OCI-LY1 (cell line): ENCODE data around the gene USP48.

Experiments
- H2AFZ ChIP-seq: fragments of 200-600 bp; sonication (generic), shearing (Covaris generic); 2 replicates; pipeline ENCODE4 v1.6.0; 2014; ENCODE audit warnings: antibody characterized with exemption, mild to moderate bottlenecking, low read length
- H3F3A ChIP-seq: fragments of 200-600 bp; sonication (generic), shearing (Covaris generic); 2 replicates; pipeline ENCODE4 v1.6.0; 2014; ENCODE audit warnings: mild to moderate bottlenecking, antibody characterized with exemption, low read length, moderate library complexity; ENCODE audit not compliant: insufficient read depth
- H3K27ac ChIP-seq: fragments of 200-600 bp; sonication (generic); 2 replicates; pipeline ENCODE4 v1.5.1; 2014; ENCODE audit warnings: low read length, mixed run types, mild to moderate bottlenecking, low read depth; ENCODE audit not compliant: poor library complexity, severe bottlenecking
- H3K27me3 ChIP-seq: fragments of 200-600 bp; sonication (generic); 2 replicates; pipeline ENCODE4 v1.6.0; 2014; ENCODE audit warnings: antibody characterized with exemption, mild to moderate bottlenecking, low read length, moderate library complexity; ENCODE audit not compliant: insufficient read depth
- H3K36me3 ChIP-seq: fragments of 200-600 bp; sonication (generic); 2 replicates; pipeline ENCODE4 v1.6.1; 2014; ENCODE audit warnings: mild to moderate bottlenecking, antibody characterized with exemption, low read length, moderate library complexity, mixed read lengths; ENCODE audit not compliant: insufficient read depth
- H3K4me1 ChIP-seq: fragments of 200-600 bp; sonication (generic); 2 replicates; pipeline ENCODE4 v1.5.1; 2014; ENCODE audit warnings: mild to moderate bottlenecking, low read length, moderate library complexity; ENCODE audit not compliant: insufficient read depth, severe bottlenecking
- H3K4me2 ChIP-seq: fragments of 200-600 bp; sonication (generic), shearing (Covaris generic); 2 replicates; pipeline ENCODE4 v1.6.1; 2014; ENCODE audit warnings: low read length
- H3K4me3 ChIP-seq: fragments of 200-600 bp; sonication (generic); 2 replicates; pipeline ENCODE4 v1.5.1; 2014; ENCODE audit warnings: low read length, low read depth, mild to moderate bottlenecking, mixed read lengths; ENCODE audit not compliant: poor library complexity, severe bottlenecking
- H3K79me2 ChIP-seq: fragments of 200-600 bp; shearing (Covaris generic); 2 replicates; pipeline ENCODE4 v1.6.1; 2016; ENCODE audit warnings: mixed run types, low read length, mixed read lengths; ENCODE audit not compliant: insufficient read depth
- H3K9ac ChIP-seq: fragments of 200-600 bp; sonication (generic), shearing (Covaris generic); 2 replicates; pipeline ENCODE4 v1.6.1; 2014; ENCODE audit warnings: mild to moderate bottlenecking, low read length, mixed read lengths
- H3K9me2 ChIP-seq: fragments of 200-600 bp; sonication (generic), shearing (Covaris generic); 2 replicates; pipeline ENCODE4 v1.6.1; 2014; ENCODE audit warnings: low read depth, mild to moderate bottlenecking, low read length, mixed read lengths
- H3K9me3 ChIP-seq: fragments of 200-600 bp; shearing (Covaris generic); 2 replicates; pipeline ENCODE4 v1.6.1; 2014; ENCODE audit warnings: low read length, mixed read lengths
- H4K20me1 ChIP-seq: fragments of 200-600 bp; sonication (generic), shearing (Covaris generic); 2 replicates; pipeline ENCODE4 v1.6.0; 2016; ENCODE audit warnings: mild to moderate bottlenecking, low read length; ENCODE audit not compliant: insufficient read depth
- EZH2 ChIP-seq: fragments of 200-600 bp; sonication (generic), shearing (Covaris generic); IDR thresholded peaks from 2 replicates; pipeline ENCODE4 v1.8.0; 2017; ENCODE audit warnings: borderline replicate concordance, mixed run types, mild to moderate bottlenecking, antibody characterized with exemption, low read length, moderate library complexity, mixed read lengths
- TF ChIP-seq, protein P1 (sequence below): fragments of 200-600 bp; sonication (generic), shearing (Covaris generic); IDR thresholded peaks from 2 replicates; pipeline ENCODE4 v1.5.1; 2017; ENCODE audit warnings: mild to moderate bottlenecking, antibody characterized with exemption, low read length, moderate library complexity, mixed read lengths

Gene USP48

GRCh38 chr1:21752186-21752585 lies 30.8 kb downstream of the USP48 start:
- H3K4me2 ChIP-seq: no peak overlapping the region
- no peak overlapping the region for H2AFZ ChIP-seq
- no peaks in the 10 kb centered on the region for H3K9me2 ChIP-seq
- no peak overlapping the region for H3K4me3 ChIP-seq
- no peaks in the 10 kb centered on the region for H4K20me1 ChIP-seq
- no peak for TF ChIP-seq EZH2
- TF ChIP-seq, protein P1, sequence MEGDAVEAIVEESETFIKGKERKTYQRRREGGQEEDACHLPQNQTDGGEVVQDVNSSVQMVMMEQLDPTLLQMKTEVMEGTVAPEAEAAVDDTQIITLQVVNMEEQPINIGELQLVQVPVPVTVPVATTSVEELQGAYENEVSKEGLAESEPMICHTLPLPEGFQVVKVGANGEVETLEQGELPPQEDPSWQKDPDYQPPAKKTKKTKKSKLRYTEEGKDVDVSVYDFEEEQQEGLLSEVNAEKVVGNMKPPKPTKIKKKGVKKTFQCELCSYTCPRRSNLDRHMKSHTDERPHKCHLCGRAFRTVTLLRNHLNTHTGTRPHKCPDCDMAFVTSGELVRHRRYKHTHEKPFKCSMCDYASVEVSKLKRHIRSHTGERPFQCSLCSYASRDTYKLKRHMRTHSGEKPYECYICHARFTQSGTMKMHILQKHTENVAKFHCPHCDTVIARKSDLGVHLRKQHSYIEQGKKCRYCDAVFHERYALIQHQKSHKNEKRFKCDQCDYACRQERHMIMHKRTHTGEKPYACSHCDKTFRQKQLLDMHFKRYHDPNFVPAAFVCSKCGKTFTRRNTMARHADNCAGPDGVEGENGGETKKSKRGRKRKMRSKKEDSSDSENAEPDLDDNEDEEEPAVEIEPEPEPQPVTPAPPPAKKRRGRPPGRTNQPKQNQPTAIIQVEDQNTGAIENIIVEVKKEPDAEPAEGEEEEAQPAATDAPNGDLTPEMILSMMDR: no peak
- no peak overlapping the region for H3K27ac ChIP-seq
- no peaks in the 10 kb centered on the region for H3F3A ChIP-seq
- H3K4me1 ChIP-seq: no peaks in the 10 kb centered on the region
- no peaks in the 10 kb centered on the region for H3K9me3 ChIP-seq
- 0 out of 2 replicates have a peak, but pooled peaks cover 4% of the 10 kb centered on the region for H3K79me2 ChIP-seq
- H3K9ac ChIP-seq: no peak overlapping the region
- no peaks in the 10 kb centered on the region for H3K27me3 ChIP-seq
- H3K36me3 ChIP-seq: peaks cover 78% of the 10 kb centered on the region

DNA sequence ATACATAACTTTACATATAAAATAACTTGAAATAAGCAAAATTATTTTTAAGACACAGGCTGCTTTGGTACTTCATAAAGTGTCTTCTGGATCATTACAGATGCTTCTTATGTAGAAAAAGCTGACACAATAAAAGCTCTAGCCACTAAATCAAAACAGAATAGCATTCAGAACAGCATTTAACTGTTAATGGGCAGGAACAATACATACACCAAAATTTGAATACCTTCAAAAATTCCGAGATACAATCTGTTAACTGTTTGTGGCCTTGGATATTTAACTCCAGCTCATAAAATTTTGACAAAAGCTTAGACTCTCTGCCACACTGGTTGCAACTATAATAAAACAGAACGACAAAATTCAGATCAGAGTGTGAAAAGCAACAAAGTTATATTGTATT lies 31.7 kb downstream of the USP48 start:
- no peaks in the 10 kb centered on the region for H3K4me1 ChIP-seq
- H3K9me2 ChIP-seq: no peaks in the 10 kb centered on the region
- H3K79me2 ChIP-seq: no peaks in the 10 kb centered on the region
- no peak overlapping the region for H3K9ac ChIP-seq
- H3K27ac ChIP-seq: no peak overlapping the region
- no peak for TF ChIP-seq EZH2
- TF ChIP-seq, protein P1: no peak
- no peaks in the 10 kb centered on the region for H3F3A ChIP-seq
- no peaks in the 10 kb centered on the region for H3K9me3 ChIP-seq
- H3K27me3 ChIP-seq: no peaks in the 10 kb centered on the region
- H3K4me3 ChIP-seq: no peak overlapping the region
- H2AFZ ChIP-seq: no peak overlapping the region
- peaks cover 81% of the 10 kb centered on the region for H3K36me3 ChIP-seq
- H4K20me1 ChIP-seq: no peaks in the 10 kb centered on the region
- no peak overlapping the region for H3K4me2 ChIP-seq

- Histone ChIP-seq H2AFZ (no peak overlapping the region), H3K27ac (no peak overlapping the region), H3K4me2 (no peak overlapping the region), H3F3A (no peaks in the 10 kb centered on the region), H3K27me3 (no peaks in the 10 kb centered on the region), H3K36me3 (peaks cover 77% of the 10 kb centered on the region), H3K79me2 (no peaks in the 10 kb centered on the region), H3K4me1 (no peaks in the 10 kb centered on the region), H4K20me1 (no peaks in the 10 kb centered on the region), H3K9me2 (no peaks in the 10 kb centered on the region), H3K4me3 (no peak overlapping the region), H3K9ac (no peak overlapping the region), H3K9me3 (no peaks in the 10 kb centered on the region)
- no peak for TF ChIP-seq EZH2
Observed at GRCh38 chr1:21750841-21751240, 32.1 kb downstream of the USP48 start.

DNA sequence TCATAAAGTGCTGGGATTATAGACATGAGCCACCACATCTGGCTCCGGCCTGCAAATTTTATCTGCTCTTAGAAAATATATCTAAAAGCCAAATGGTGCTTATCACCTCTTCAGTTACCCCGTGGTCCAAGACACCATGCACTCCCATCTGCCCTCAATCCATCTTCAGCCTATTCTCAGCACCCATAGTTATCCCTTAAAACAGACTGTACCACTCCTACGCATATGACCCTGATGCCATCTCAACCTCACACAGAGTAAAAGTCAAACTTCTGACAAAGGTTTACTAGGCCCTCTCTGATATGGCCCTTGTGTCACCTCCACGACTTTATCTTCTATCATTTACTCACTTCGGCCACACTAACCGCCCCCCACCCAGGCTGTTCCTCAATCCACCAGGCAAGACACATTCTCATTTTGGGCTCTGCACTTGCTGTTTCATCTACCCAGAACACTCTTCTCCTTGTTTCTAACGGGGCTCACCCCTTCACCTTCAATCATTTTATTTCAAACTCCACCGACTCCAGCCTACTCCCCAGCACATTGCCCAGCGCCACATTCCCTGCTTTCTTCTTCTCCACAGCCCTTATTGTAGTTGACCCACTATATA lies 33.0 kb downstream of the USP48 start:
- Histone ChIP-seq H3K9me2 (no peaks in the 10 kb centered on the region), H3K4me1 (no peaks in the 10 kb centered on the region), H3K9ac (no peak overlapping the region), H3K27me3 (no peaks in the 10 kb centered on the region), H4K20me1 (no peaks in the 10 kb centered on the region), H2AFZ (no peak overlapping the region), H3K9me3 (no peaks in the 10 kb centered on the region), H3K79me2 (no peaks in the 10 kb centered on the region), H3F3A (no peaks in the 10 kb centered on the region), H3K27ac (no peak overlapping the region), H3K4me2 (no peak overlapping the region), H3K36me3 (peaks cover 68% of the 10 kb centered on the region), H3K4me3 (no peak overlapping the region)
- TF ChIP-seq EZH2: no peak
- TF ChIP-seq, protein P1: no peak
